Activated T-helper 17 cell treated with anti-CD3 and anti-CD28 coated beads, Interleukin-2, amount 50 U/mL, for 72 hours (primary cell): Measurements from ENCODE around the gene C4A. TPM values are rescaled to one million over a fixed set of nuclear protein-coding genes. Genes with fewer than 3 reads are reported as not detected.
"Not testable (repeated sequence)": the region's sequence is repeated elsewhere in the genome, so short reads cannot be mapped to it uniquely, and the experiment has no call there.

ENCODE experiments used
- ATAC-seq: fragments of 150-1000 bp; cut with Tn5 transposase; replicated peaks from 2 replicates; pipeline ENCODE4 v1.10.0; 2021; ENCODE audit warnings: mild to moderate bottlenecking, moderate library complexity
- H3K27ac Mint-ChIP-seq: one replicate; pipeline ENCODE4 v1.8.0; 2022; ENCODE audit warnings: mixed read lengths
- H3K27me3 Mint-ChIP-seq: one replicate; pipeline ENCODE4 v1.8.0; 2022; ENCODE audit warnings: mixed read lengths
- H3K36me3 Mint-ChIP-seq: one replicate; pipeline ENCODE4 v1.8.0; 2022; ENCODE audit warnings: low read depth, mild to moderate bottlenecking, mixed read lengths
- H3K4me1 Mint-ChIP-seq: one replicate; pipeline ENCODE4 v1.8.0; 2022; ENCODE audit warnings: mixed read lengths
- H3K4me3 Mint-ChIP-seq: one replicate; pipeline ENCODE4 v1.8.0; 2022; ENCODE audit warnings: mild to moderate bottlenecking, mixed read lengths
- H3K9me3 Mint-ChIP-seq: one replicate; pipeline ENCODE4 v1.8.0; 2022; ENCODE audit warnings: mixed read lengths
- total RNA-seq, 2 donors: library from RNA; stranded (reverse); gene quantifications; one replicate each; pipeline ENCODE4 v1.2.3, GENCODE V29; 2022

Gene C4A
- total RNA-seq, 2 donors from 2014 or later, result 6.5 to 6.9 TPM

DNA sequence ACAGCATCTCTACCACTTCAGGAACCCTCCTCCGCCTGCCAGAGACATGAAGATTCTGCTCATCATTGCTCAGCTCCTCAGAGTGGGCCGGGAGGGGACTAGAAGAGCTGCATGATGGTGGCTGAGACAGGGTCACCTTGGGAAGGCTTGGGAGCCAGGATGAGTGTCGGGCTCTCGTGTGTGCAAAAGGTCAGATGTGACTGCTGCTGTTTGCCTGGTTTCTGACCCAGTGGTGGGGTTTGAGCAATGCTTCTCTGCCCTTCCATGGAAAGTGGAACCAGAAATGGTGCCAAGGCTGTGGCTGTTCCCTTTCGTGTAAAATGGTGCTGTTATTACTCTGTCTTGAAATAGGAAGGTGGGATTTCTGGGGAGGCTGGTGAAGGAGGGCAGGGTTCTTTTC lies 31.9 kb downstream of the C4A start:
- not testable (repeated sequence) for H3K27me3 Mint-ChIP-seq, H3K36me3 Mint-ChIP-seq, H3K27ac Mint-ChIP-seq, ATAC-seq, H3K9me3 Mint-ChIP-seq, H3K4me1 Mint-ChIP-seq, H3K4me3 Mint-ChIP-seq

DNA sequence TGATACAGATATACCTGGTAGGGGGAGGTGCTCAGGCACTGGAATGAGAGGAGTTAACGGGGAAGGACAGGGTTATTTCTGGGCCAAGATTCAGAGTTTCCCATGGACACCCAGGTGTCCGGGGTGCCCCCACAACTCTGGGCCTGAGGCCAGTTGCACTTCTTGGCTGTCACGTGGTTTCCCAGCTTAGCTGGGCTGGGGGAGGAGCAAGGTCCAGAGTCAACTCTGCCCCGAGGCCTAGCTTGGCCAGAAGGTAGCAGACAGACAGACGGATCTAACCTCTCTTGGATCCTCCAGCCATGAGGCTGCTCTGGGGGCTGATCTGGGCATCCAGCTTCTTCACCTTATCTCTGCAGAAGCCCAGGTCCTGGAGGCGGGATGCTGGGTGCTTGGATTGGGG lies 32.7 kb downstream of the C4A start, which contains the start of gene C4B:
TSS of gene C4B (plus strand) at position 249 of the 400 bp plus-strand sequence. CDS start at position 300, 51 bp downstream.
- not testable (repeated sequence) for H3K27ac Mint-ChIP-seq, H3K36me3 Mint-ChIP-seq, H3K9me3 Mint-ChIP-seq, H3K4me3 Mint-ChIP-seq, ATAC-seq, H3K27me3 Mint-ChIP-seq, H3K4me1 Mint-ChIP-seq

DNA sequence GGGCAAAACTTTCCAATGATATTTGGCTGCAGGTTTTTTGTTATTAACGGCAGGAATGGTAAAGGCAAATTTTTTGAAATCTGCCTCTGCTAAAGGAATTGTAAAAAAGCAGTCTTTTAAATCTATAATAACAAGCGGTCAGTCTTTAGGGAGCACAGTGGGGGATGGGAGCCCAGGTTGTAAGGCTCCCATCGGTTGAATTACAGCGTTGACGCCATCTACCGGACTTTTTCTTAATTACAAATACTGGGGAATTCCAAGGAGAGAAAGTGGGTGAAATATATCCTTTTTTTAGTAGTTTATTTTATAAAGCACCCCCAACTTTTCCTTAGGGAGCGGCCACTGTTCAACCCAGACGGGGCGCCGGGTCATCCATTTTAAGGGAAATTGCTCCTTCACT lies 40.2 kb downstream of the C4A start:
- ATAC-seq, H3K4me3 Mint-ChIP-seq, H3K9me3 Mint-ChIP-seq, H3K27me3 Mint-ChIP-seq, H3K27ac Mint-ChIP-seq, H3K4me1 Mint-ChIP-seq, H3K36me3 Mint-ChIP-seq: not testable (repeated sequence)

DNA sequence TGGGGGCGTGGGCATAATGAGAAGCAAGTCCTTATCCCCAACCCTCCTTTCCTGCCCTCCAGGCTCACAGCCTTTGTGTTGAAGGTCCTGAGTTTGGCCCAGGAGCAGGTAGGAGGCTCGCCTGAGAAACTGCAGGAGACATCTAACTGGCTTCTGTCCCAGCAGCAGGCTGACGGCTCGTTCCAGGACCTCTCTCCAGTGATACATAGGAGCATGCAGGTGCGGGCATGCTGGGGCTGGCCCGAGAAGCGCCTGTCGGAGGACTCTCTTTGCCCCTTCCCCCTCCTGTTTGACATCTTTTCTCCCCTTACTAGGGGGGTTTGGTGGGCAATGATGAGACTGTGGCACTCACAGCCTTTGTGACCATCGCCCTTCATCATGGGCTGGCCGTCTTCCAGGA lies 46.8 kb downstream of the C4A start:
- not testable (repeated sequence) for H3K4me1 Mint-ChIP-seq, H3K4me3 Mint-ChIP-seq, H3K36me3 Mint-ChIP-seq, H3K9me3 Mint-ChIP-seq, ATAC-seq, H3K27me3 Mint-ChIP-seq, H3K27ac Mint-ChIP-seq

DNA sequence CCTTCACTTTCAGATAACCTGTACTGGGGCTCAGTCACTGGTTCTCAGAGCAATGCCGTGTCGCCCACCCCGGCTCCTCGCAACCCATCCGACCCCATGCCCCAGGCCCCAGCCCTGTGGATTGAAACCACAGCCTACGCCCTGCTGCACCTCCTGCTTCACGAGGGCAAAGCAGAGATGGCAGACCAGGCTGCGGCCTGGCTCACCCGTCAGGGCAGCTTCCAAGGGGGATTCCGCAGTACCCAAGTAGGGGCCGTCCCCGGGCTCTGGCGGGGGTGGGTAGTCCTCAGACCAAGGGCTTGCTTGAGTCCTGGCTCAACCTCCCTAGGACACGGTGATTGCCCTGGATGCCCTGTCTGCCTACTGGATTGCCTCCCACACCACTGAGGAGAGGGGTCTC lies 47.7 kb downstream of the C4A start:
- H3K9me3 Mint-ChIP-seq, H3K4me1 Mint-ChIP-seq, H3K27ac Mint-ChIP-seq, H3K4me3 Mint-ChIP-seq, ATAC-seq, H3K36me3 Mint-ChIP-seq, H3K27me3 Mint-ChIP-seq: not testable (repeated sequence)

DNA sequence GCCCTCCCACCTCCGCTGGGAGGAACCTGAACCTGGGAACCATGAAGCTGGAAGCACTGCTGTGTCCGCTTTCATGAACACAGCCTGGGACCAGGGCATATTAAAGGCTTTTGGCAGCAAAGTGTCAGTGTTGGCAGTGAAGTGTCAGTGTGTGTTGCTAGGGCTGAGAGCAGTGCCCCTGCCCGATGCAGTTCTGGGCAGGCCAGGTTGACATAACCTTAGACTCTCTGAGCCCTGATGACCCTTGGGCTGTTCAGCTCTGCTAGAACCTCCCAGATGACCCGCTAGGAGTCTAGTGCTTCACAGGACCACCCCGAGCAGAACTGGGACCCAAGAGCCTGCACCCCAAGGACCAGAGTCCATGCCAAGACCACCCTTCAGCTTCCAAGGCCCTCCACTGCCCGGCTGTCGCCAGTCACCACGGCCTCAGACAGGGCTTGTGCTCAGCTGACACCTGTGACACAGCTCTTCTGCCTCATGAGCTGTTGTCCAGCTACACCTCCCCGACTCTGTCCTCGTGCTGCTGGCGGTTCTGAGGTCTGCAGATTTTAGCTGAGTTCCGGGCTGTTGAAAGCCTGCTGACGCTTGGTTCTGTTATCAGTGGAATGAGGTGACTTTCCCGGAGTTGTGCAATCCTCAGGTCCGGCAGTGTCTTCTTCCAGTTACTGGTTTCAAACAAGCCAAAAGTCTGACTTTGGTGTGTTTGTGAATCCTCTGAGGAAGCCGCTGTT lies 53.6 kb downstream of the C4A start:
- not testable (repeated sequence) for H3K27ac Mint-ChIP-seq, H3K9me3 Mint-ChIP-seq, H3K36me3 Mint-ChIP-seq, H3K27me3 Mint-ChIP-seq, ATAC-seq, H3K4me3 Mint-ChIP-seq, H3K4me1 Mint-ChIP-seq

DNA sequence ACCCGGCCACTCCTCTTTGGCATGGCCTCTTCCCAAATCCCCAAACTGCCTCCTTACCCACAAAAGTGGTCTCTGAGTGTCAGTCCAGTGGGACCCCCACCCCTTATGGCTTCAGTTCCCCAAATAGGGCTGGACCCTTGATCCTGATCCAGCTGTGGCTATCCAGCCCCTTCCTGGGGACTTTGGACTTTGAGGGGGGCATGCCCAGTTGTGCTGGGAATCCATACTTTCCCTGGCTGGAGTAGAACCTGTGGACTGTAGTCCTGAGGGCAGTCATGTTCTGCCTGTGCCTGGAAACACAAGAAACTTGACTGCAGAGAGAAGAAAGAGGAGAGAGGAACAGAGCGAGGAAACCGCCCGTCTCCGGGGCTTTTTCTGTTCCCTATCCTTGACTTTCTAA lies 55.3 kb downstream of the C4A start:
- H3K36me3 Mint-ChIP-seq, H3K27ac Mint-ChIP-seq, H3K9me3 Mint-ChIP-seq, ATAC-seq, H3K4me3 Mint-ChIP-seq, H3K27me3 Mint-ChIP-seq, H3K4me1 Mint-ChIP-seq: not testable (repeated sequence)

DNA sequence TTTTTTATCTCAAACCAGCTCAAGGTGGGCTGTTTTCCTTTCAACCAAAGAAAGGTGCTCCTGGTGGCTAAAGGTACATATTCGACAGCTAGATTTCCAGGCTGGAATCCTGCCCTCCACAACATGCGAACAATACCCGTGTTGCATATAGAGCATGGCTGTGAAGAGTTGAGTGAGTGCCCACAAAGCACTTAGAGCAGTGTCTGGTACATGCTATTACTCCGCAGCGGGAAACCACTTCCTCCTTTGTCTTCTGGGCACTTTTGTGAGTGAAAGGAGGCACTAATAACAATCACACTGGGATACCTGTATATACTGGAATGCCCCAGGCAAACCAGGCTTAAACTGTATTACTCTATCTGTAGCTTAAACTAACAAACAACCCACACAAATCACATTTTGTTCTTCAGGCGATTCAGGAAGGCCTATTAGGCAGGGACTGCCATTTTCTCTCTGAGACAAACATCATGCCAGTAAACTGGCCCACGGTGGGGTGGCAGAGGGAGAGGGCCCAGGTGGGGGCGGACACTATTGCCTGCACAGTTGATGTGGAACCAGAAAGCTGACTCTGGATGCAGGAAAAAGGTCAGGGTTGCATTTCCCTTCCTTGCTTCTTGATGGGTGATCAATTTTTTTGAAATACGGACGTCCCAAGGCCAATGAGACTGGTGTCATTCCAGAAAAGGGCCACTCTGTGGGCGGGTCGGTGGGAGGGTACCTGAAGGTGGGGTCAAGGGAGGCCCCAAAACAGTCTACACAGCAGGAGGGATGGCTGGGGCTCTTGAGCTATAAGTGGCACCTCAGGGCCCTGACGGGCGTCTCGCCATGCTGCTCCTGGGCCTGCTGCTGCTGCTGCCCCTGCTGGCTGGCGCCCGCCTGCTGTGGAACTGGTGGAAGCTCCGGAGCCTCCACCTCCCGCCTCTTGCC lies 56.0 kb downstream of the C4A start, which contains the start of gene CYP21A2:
TSS of gene CYP21A2 (plus strand) at position 818 of the 927 bp plus-strand sequence. CDS start at position 826, 8 bp downstream.
- H3K27ac Mint-ChIP-seq, H3K36me3 Mint-ChIP-seq, H3K4me1 Mint-ChIP-seq, H3K4me3 Mint-ChIP-seq, H3K9me3 Mint-ChIP-seq, H3K27me3 Mint-ChIP-seq: not testable (repeated sequence)
- ATAC-seq, result peak; percentile 77

DNA sequence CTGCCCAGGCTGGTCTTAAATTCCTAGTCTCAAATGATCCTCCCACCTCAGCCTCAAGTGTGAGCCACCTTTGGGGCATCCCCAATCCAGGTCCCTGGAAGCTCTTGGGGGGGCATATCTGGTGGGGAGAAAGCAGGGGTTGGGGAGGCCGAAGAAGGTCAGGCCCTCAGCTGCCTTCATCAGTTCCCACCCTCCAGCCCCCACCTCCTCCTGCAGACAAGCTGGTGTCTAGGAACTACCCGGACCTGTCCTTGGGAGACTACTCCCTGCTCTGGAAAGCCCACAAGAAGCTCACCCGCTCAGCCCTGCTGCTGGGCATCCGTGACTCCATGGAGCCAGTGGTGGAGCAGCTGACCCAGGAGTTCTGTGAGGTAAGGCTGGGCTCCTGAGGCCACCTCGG lies 57.0 kb downstream of the C4A start:
- H3K4me1 Mint-ChIP-seq, result not testable (repeated sequence)

DNA sequence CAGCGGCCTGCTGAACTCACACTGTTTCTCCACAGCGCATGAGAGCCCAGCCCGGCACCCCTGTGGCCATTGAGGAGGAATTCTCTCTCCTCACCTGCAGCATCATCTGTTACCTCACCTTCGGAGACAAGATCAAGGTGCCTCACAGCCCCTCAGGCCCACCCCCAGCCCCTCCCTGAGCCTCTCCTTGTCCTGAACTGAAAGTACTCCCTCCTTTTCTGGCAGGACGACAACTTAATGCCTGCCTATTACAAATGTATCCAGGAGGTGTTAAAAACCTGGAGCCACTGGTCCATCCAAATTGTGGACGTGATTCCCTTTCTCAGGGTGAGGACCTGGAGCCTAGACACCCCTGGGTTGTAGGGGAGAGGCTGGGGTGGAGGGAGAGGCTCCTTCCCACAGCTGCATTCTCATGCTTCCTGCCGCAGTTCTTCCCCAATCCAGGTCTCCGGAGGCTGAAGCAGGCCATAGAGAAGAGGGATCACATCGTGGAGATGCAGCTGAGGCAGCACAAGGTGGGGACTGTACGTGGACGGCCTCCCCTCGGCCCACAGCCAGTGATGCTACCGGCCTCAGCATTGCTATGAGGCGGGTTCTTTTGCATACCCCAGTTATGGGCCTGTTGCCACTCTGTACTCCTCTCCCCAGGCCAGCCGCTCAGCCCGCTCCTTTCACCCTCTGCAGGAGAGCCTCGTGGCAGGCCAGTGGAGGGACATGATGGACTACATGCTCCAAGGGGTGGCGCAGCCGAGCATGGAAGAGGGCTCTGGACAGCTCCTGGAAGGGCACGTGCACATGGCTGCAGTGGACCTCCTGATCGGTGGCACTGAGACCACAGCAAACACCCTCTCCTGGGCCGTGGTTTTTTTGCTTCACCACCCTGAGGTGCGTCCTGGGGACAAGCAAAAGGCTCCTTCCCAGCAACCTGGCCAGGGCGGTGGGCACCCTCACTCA lies 57.7 kb downstream of the C4A start:
- not testable (repeated sequence) for H3K27ac Mint-ChIP-seq, ATAC-seq, H3K27me3 Mint-ChIP-seq, H3K4me3 Mint-ChIP-seq, H3K9me3 Mint-ChIP-seq, H3K36me3 Mint-ChIP-seq, H3K4me1 Mint-ChIP-seq

More for the DNA sequence above, 57.0 kb downstream of the C4A start:
- not testable (repeated sequence) for H3K27ac Mint-ChIP-seq, H3K36me3 Mint-ChIP-seq, H3K9me3 Mint-ChIP-seq, ATAC-seq, H3K27me3 Mint-ChIP-seq, H3K4me3 Mint-ChIP-seq

DNA sequence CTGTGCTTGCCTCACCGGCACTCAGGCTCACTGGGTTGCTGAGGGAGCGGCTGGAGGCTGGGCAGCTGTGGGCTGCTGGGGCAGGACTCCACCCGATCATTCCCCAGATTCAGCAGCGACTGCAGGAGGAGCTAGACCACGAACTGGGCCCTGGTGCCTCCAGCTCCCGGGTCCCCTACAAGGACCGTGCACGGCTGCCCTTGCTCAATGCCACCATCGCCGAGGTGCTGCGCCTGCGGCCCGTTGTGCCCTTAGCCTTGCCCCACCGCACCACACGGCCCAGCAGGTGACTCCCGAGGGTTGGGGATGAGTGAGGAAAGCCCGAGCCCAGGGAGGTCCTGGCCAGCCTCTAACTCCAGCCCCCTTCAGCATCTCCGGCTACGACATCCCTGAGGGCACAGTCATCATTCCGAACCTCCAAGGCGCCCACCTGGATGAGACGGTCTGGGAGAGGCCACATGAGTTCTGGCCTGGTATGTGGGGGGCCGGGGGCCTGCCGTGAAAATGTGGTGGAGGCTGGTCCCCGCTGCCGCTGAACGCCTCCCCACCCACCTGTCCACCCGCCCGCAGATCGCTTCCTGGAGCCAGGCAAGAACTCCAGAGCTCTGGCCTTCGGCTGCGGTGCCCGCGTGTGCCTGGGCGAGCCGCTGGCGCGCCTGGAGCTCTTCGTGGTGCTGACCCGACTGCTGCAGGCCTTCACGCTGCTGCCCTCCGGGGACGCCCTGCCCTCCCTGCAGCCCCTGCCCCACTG lies 58.6 kb downstream of the C4A start:
- not testable (repeated sequence) for H3K36me3 Mint-ChIP-seq, H3K27me3 Mint-ChIP-seq, H3K27ac Mint-ChIP-seq, ATAC-seq, H3K9me3 Mint-ChIP-seq, H3K4me1 Mint-ChIP-seq, H3K4me3 Mint-ChIP-seq

DNA sequence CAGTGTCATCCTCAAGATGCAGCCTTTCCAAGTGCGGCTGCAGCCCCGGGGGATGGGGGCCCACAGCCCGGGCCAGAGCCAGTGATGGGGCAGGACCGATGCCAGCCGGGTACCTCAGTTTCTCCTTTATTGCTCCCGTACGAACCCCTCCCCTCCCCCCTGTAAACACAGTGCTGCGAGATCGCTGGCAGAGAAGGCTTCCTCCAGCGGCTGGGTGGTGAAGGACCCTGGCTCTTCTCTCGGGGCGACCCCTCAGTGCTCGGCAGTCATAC lies 59.1 kb downstream of the C4A start:
- H3K27me3 Mint-ChIP-seq, H3K27ac Mint-ChIP-seq, H3K4me1 Mint-ChIP-seq, ATAC-seq, H3K9me3 Mint-ChIP-seq, H3K4me3 Mint-ChIP-seq, H3K36me3 Mint-ChIP-seq: not testable (repeated sequence)

DNA sequence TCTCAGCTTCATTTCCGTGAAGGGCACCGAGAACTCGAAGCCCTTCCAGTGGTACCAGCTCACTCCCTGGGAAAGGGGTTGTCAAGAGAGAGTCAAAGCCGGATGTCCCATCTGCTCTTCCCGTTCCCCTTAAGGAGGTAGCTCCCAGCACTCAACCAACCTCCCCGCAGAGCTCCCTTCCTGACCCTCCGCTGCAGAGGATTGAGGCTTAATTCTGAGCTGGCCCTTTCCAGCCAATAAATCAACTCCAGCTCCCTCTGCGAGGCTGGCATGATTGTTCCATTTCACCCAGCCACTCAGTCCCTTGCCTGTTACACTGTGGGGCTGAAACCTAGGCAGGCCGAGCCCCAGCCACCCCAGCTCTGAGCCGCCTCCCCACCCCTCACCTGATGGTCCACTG lies 59.5 kb downstream of the C4A start:
- ATAC-seq, H3K27ac Mint-ChIP-seq, H3K4me1 Mint-ChIP-seq, H3K4me3 Mint-ChIP-seq, H3K9me3 Mint-ChIP-seq, H3K36me3 Mint-ChIP-seq, H3K27me3 Mint-ChIP-seq: not testable (repeated sequence)

DNA sequence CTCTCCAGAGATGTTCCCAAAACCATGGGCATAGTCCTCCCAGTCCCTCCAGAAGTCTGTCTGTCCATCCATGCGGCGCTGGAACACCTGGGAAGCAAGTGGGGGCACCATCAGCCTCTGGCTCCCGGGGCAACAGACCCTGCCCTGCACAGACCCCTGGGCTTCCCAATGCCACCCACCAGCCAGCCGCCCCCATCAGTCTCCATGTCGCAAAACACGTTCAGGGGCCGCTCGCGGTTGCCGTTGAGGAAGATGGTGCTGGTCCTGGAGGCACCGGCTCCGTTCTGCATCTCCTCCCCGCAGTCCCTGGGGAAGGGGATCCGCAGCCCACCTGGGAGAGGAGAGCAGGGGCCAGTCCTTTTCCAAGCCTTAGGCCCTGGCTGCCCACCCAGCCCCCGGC lies 60.4 kb downstream of the C4A start:
- H3K27me3 Mint-ChIP-seq, ATAC-seq, H3K9me3 Mint-ChIP-seq: not testable (repeated sequence)

More for the DNA sequence above, 60.4 kb downstream of the C4A start:
- H3K4me3 Mint-ChIP-seq, H3K4me1 Mint-ChIP-seq, H3K27ac Mint-ChIP-seq, H3K36me3 Mint-ChIP-seq: not testable (repeated sequence)
